Thyroid gland (tissue), 4 donors: Measurements from ENCODE around the gene ALPG. TPM values are rescaled to one million over a fixed set of nuclear protein-coding genes. Genes with fewer than 3 reads are reported as not detected.

ENCODE experiments used
- DNase-seq, 2 donors: peaks; one replicate each; pipeline ENCODE4 v3.0.0-alpha.2; 2019
- H3K27ac ChIP-seq, 3 donors: fragments of 200-600 bp; sonication (generic); 1 replicate in 2 of 3; 2 replicates in 1 of 3; pipeline ENCODE4 v1.5.1; 2016 to 2019; ENCODE audit warnings: mild to moderate bottlenecking in 1 of 3, moderate library complexity in 1 of 3
- H3K27me3 ChIP-seq: fragments of 200-600 bp; sonication (generic); one replicate; pipeline ENCODE4 v1.5.1; 2019
- H3K36me3 ChIP-seq, 2 donors: fragments of 200-600 bp; sonication (generic); one replicate each; pipeline ENCODE4 v1.5.1; 2016 to 2019
- H3K4me1 ChIP-seq, 2 donors: fragments of 200-600 bp; sonication (generic); one replicate each; pipeline ENCODE4 v1.5.1; 2017 to 2019
- H3K4me3 ChIP-seq, 3 donors: fragments of 200-600 bp; sonication (generic); replicated peaks in 1 of 3; 1 replicate in 2 of 3; 2 replicates in 1 of 3; pipeline ENCODE4 v1.5.1; 2016; ENCODE audit warnings: mild to moderate bottlenecking in 1 of 3
- H3K9me3 ChIP-seq: fragments of 200-600 bp; sonication (generic); one replicate; pipeline ENCODE4 v1.5.1; 2017
- CTCF ChIP-seq, 6 experiments: fragments of 200-600 bp in 3 of 6; fragments of 450-650 bp in 3 of 6; sonication (generic) in 3 of 6; IDR thresholded peaks; one replicate each; pipeline ENCODE4 v1.5.1; 2016 to 2019; ENCODE audit warnings: antibody characterized with exemption in 6 of 6, mild to moderate bottlenecking in 2 of 6, inconsistent platforms in 1 of 6, moderate library complexity in 1 of 6
- POLR2A ChIP-seq, 2 donors: fragments of 450-650 bp; IDR thresholded peaks; one replicate each; pipeline ENCODE4 v1.6.1; 2017; ENCODE audit warnings: antibody characterized with exemption in 2 of 2, mild to moderate bottlenecking in 2 of 2, moderate library complexity in 1 of 2
- WGBS, 2 donors: methylation state at CpG; one replicate each; pipeline ENCODE4 v1.1.5; 2017; 5-methylcytosine and 5-hydroxymethylcytosine counted together
- intact Hi-C: fragments of 100-400 bp; cut with DNase I; formaldehyde crosslinking; loops from one replicate; pipeline ENCODE4 v1.15.1; 2023
- small RNA-seq: library from RNA; depleted of rRNA; stranded (forward); fragments of <200 nt; gene quantifications from one replicate; pipeline ENCODE3, GENCODE V24; 2016
- total RNA-seq, 4 donors: library from RNA; depleted of rRNA; stranded (reverse); fragments of >200 nt; gene quantifications; one replicate each; pipeline ENCODE4 v1.2.3, GENCODE V29; 2016

Gene ALPG
- total RNA-seq, 4 donors from 2014 or later = not detected

- Histone ChIP-seq H3K36me3 (no peaks in the 10 kb centered on the region), H3K27ac (no peak overlapping the region), H3K9me3 (no peaks in the 10 kb centered on the region), H3K4me1 (no peaks in the 10 kb centered on the region), H3K4me3 (no peak overlapping the region), H3K27me3 (no peaks in the 10 kb centered on the region)
- DNase-seq = no peak
- TF ChIP-seq CTCF (IDR thresholded peaks at IDR 0.05) (no peak), POLR2A (IDR thresholded peaks at IDR 0.05) (no peak)
- intact Hi-C loops = no loop called here
- 84 to 85% methylated on average over 11 of the region's 11 CpGs for WGBS, 2 donors
These were observed 52.9 kb downstream of the ALPG start for GRCh38 chr2:232459419-232460035.

- no peaks in the 10 kb centered on the region for H3K4me1 ChIP-seq
- TF ChIP-seq POLR2A (IDR thresholded peaks at IDR 0.05) = no peak
- no peak for TF ChIP-seq CTCF (IDR thresholded peaks at IDR 0.05)
- H3K36me3 ChIP-seq = no peaks in the 10 kb centered on the region
- intact Hi-C loops = no loop called here
- H3K9me3 ChIP-seq = no peaks in the 10 kb centered on the region
- H3K27ac ChIP-seq = no peak overlapping the region
- no peak overlapping the region for H3K4me3 ChIP-seq
- no peak for DNase-seq
- WGBS, 2 donors = 62 to 73% methylated on average over 2 of the region's 2 CpGs
- no peaks in the 10 kb centered on the region for H3K27me3 ChIP-seq
These were observed 53.5 kb downstream of the ALPG start for GRCh38 chr2:232460171-232460570.

Small RNAs within 50 kb of the gene (small RNA-seq; reads per million reads assigned to genes)
- gene AC068134.4 = not detected

Other genes starting within 250 kb of the ALPG start
- gene ALPP, start 28.1 kb upstream of the ALPG start, total RNA-seq = not detected
- gene ALPI, start 49.3 kb downstream of the ALPG start, total RNA-seq = not detected
- gene ECEL1, start 81.0 kb downstream of the ALPG start, total RNA-seq = 1 to 10 TPM in 2 of 4 donors, under 1 TPM in 2; 0.11 to 1.5 (median 1.2) TPM
- gene PRSS56, start 113.5 kb downstream of the ALPG start, total RNA-seq = not detected
- gene CHRND, start 119.3 kb downstream of the ALPG start, total RNA-seq = not detected
- gene CHRNG, start 132.8 kb downstream of the ALPG start, total RNA-seq = not detected
- gene TIGD1, start 143.7 kb downstream of the ALPG start, total RNA-seq = 10 to 100 TPM in 1 of 4 donors, 1 to 10 TPM in 3; 6.7 to 11.6 (median 6.9) TPM
- 10 to 100 TPM; 50.7 to 59.6 (median 54.4) TPM for gene EIF4E2, start 143.8 kb downstream of the ALPG start, total RNA-seq
- gene EFHD1, start 226.8 kb downstream of the ALPG start, total RNA-seq = 10 to 100 TPM in 3 of 4 donors, 1 to 10 TPM in 1; 6.9 to 17.5 (median 14.8) TPM